Esophagus muscularis mucosa (tissue), 3 donors: ENCODE results near the gene IWS1.

Experiments used
- POLR2A ChIP-seq: fragments of 450-650 bp; IDR thresholded peaks from one replicate; pipeline ENCODE4 v1.6.1; 2017; ENCODE audit warnings: antibody characterized with exemption, moderate library complexity, mild to moderate bottlenecking, low read depth
- POLR2AphosphoS5 ChIP-seq, 2 donors: sonication (generic); formaldehyde crosslinking; IDR thresholded peaks; one replicate each; pipeline ENCODE4 v1.6.1; 2017; ENCODE audit warnings: antibody characterized with exemption in 2 of 2
- TF ChIP-seq, protein P1 (sequence below), 3 experiments: fragments of 200-600 bp in 2 of 3; fragments of 450-650 bp in 1 of 3; sonication (generic) in 2 of 3; IDR thresholded peaks; one replicate each; pipeline ENCODE4 v1.5.1; 2017 to 2019; ENCODE audit warnings: antibody characterized with exemption in 3 of 3, mild to moderate bottlenecking in 2 of 3, moderate library complexity in 1 of 3

DNA sequence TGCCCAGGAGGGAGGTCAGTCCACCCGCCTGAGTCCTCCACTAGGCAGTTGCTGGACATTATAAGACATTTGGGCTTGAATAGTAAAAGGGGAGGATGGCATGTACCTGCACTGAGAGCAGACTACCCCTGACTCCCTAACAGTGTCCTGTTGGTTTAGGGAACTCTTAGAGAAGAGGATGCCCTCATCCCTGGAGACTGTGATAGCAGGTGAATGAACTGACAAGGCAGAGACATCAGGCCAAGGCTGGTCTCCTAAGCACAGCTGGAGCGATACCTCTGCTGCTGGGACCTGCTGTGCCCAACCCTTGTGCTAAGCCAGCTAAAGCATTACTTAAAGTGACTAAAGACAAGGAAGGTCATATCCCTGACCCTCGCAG, 73.3 kb downstream of the IWS1 start:
- TF ChIP-seq, protein P1, sequence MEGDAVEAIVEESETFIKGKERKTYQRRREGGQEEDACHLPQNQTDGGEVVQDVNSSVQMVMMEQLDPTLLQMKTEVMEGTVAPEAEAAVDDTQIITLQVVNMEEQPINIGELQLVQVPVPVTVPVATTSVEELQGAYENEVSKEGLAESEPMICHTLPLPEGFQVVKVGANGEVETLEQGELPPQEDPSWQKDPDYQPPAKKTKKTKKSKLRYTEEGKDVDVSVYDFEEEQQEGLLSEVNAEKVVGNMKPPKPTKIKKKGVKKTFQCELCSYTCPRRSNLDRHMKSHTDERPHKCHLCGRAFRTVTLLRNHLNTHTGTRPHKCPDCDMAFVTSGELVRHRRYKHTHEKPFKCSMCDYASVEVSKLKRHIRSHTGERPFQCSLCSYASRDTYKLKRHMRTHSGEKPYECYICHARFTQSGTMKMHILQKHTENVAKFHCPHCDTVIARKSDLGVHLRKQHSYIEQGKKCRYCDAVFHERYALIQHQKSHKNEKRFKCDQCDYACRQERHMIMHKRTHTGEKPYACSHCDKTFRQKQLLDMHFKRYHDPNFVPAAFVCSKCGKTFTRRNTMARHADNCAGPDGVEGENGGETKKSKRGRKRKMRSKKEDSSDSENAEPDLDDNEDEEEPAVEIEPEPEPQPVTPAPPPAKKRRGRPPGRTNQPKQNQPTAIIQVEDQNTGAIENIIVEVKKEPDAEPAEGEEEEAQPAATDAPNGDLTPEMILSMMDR (IDR thresholded peaks at IDR 0.05), result no peak
- no peak for TF ChIP-seq POLR2A
- no peak for TF ChIP-seq POLR2AphosphoS5 (IDR thresholded peaks at IDR 0.05)
